Endothelial cell (in vitro differentiated cells): ENCODE results near the gene HCRT. TPM values are rescaled to one million over a fixed set of nuclear protein-coding genes. Genes with fewer than 3 reads are reported as not detected.
"Not testable (repeated sequence)": the region's sequence is repeated elsewhere in the genome, so short reads cannot be mapped to it uniquely, and the experiment has no call there.

ENCODE experiments used
- DNase-seq: peaks from one replicate; pipeline ENCODE4 v3.0.0; 2021; ENCODE audit warnings: low spot score
- H3K27ac Mint-ChIP-seq: one replicate; pipeline ENCODE4 v1.8.0; 2021; ENCODE audit warnings: mixed read lengths, inconsistent platforms; ENCODE audit not compliant: unreplicated experiment
- H3K27me3 Mint-ChIP-seq: one replicate; pipeline ENCODE4 v1.8.0; 2021; ENCODE audit warnings: mild to moderate bottlenecking, moderate library complexity, mixed read lengths, inconsistent platforms; ENCODE audit not compliant: unreplicated experiment
- H3K36me3 Mint-ChIP-seq: one replicate; pipeline ENCODE4 v1.8.0; 2021; ENCODE audit warnings: mild to moderate bottlenecking, low read depth, mixed read lengths, inconsistent platforms; ENCODE audit not compliant: unreplicated experiment
- H3K4me1 Mint-ChIP-seq: one replicate; pipeline ENCODE4 v1.8.0; 2021; ENCODE audit warnings: mild to moderate bottlenecking, mixed read lengths, inconsistent platforms; ENCODE audit not compliant: unreplicated experiment
- H3K4me3 Mint-ChIP-seq: one replicate; pipeline ENCODE4 v1.8.0; 2021; ENCODE audit warnings: mild to moderate bottlenecking, mixed read lengths, inconsistent platforms; ENCODE audit not compliant: unreplicated experiment
- H3K9me3 Mint-ChIP-seq: one replicate; pipeline ENCODE4 v1.8.0; 2021; ENCODE audit warnings: mixed read lengths, inconsistent platforms; ENCODE audit not compliant: unreplicated experiment
- total RNA-seq: library from RNA; stranded (reverse); fragmentation: NEBNext Ultra II Directional; extraction: Animal tissue kit (Norgen Biotek cat#: 25700); gene quantifications from one replicate; pipeline ENCODE4 v1.2.1, GENCODE V29; 2021; ENCODE audit not compliant: unreplicated experiment
- TF ChIP-seq, protein P1 (sequence below): fragments of 200-600 bp; sonication (generic); IDR thresholded peaks from one replicate; pipeline ENCODE4 v1.5.0; 2021; ENCODE audit warnings: antibody characterized with exemption; ENCODE audit not compliant: unreplicated experiment

HCRT gene
- total RNA-seq, 1 donor from 2014 or later = not detected

DNA sequence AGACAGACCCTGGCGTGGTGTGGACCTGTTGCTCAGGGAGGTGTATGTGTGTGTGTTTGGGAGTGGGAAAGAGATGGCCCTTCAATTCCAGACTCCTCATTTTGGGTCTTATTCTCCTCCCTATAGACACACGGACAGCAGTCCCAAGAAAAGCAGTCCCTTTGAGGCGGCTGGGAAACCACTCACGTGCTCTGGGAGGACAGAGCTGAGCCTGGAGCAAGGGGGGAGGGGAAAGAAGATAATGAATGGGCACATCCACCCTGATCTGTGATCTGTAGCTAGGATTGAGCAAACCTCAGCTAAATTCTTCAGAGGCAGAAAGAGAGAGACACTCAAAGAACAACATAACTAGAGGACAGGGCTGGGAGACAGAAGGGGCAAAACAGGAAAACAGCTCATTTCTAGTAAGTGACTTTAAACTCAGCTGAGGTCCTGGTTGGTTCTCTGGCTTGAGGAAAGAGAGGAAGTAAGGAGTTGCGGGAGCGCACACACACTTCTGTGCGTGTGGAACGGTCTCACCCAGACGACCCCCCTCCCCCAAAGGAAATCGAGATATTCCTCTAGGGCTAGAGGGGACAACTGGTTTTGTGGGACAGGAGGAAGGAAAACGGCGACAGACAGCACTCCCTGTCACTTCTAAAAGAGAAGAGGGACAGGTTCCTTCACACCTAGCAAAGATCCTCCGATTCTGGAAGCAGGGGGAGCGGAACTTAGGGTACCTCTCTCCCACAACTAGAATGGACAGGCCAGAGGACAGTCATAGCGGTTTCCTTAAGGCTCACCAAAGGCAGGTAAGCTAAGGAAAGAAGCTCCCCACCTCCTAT, 31.1 kb downstream of the HCRT start:
- Mint-ChIP-seq H3K4me1 (peaks cover 29% of the 10 kb centered on the region), H3K36me3 (peaks cover 12% of the 10 kb centered on the region), H3K27me3 (peaks cover 19% of the 10 kb centered on the region), H3K4me3 (peak overlapping the region; percentile 100), H3K27ac (peak overlapping the region; percentile 99), H3K9me3 (no peaks in the 10 kb centered on the region)
- TF ChIP-seq, protein P1, sequence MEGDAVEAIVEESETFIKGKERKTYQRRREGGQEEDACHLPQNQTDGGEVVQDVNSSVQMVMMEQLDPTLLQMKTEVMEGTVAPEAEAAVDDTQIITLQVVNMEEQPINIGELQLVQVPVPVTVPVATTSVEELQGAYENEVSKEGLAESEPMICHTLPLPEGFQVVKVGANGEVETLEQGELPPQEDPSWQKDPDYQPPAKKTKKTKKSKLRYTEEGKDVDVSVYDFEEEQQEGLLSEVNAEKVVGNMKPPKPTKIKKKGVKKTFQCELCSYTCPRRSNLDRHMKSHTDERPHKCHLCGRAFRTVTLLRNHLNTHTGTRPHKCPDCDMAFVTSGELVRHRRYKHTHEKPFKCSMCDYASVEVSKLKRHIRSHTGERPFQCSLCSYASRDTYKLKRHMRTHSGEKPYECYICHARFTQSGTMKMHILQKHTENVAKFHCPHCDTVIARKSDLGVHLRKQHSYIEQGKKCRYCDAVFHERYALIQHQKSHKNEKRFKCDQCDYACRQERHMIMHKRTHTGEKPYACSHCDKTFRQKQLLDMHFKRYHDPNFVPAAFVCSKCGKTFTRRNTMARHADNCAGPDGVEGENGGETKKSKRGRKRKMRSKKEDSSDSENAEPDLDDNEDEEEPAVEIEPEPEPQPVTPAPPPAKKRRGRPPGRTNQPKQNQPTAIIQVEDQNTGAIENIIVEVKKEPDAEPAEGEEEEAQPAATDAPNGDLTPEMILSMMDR = no peak
- DNase-seq = no peak

DNA sequence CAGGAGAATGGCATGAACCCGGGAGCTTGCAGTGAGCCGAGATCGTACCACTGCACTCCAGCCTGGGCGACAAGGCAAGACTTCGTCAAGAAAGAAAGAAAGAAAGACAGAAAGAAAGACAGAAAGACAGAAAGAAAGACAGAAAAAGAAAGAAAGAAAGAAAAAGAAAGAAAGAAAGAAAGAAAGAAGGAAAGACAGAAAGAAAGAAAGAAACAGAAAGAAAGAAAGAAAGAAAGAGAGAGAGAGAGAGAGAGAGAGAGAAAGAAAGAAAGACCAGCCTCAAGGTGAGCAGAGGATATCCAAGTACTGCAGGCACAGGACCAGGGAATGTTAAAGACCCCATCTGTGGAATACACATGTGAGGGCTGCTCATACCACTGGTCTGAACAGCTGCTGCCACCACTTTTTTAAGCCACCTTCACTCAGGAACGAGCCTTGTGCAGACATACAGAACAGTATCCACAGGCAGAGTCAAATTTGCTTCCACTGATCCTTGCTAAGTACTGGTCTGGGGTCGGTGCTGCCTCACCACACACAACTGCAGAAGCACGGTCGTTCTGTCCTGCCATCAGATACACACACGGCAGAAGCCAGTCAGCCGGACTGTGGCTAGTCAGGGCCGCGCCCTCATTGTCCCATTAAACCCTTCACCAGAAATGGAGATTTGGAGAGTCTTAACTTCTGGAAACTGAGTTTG, 38.2 kb downstream of the HCRT start:
- Mint-ChIP-seq H3K36me3 (peaks cover 24% of the 10 kb centered on the region), H3K27ac (peak overlapping the region; percentile 31), H3K4me3 (no peak overlapping the region), H3K4me1 (peaks cover 16% of the 10 kb centered on the region), H3K27me3 (peaks cover 6% of the 10 kb centered on the region), H3K9me3 (no peaks in the 10 kb centered on the region)
- DNase-seq = no peak
- TF ChIP-seq, protein P1 = no peak

DNA sequence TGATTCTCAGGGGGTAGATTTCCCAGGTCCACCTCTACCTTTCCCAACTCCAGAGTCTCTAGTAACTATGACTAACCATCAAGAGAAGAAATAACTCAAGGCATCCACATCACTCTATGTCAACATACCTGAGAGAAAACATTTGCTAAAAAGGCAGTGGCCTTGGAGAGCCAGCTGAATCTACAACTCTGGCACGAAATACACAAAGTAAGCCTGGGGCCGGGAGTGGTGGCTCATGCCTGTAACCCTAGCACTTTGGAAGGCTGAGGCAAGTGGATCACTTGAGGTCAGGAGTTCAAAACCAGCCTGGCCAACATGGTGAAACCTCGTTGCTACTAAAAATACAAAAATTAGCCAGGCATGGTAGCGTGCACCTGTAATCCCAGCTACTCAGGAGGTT, 42.1 kb downstream of the HCRT start:
- peak overlapping the region; percentile 5 for H3K27ac Mint-ChIP-seq
- H3K27me3 Mint-ChIP-seq = not testable (repeated sequence)

DNA sequence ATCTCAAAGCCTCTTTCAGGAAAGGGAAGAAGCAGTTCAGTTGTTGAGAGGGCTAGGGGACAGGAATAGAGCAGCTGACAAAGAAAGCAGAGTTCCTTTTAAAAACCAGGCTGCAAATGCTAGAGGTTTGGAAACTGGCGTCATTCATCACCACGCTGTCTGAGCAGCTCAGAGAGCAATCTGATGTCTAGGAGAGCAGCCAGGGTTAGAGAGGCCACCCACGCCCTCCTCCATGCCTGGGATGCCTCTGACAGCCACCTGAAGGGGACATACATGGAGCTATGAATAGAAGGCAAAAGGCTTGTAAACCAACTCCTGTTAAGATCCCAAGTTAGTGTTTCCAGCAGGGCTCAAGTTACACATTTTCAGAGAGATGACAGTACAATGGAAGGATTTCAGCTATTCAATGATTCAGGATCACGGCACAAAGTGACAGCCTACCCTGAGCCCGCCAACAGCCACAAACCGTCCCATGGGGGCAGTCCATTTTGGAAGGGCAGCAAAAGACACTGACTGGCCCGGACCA, 42.8 kb downstream of the HCRT start:
- no peaks in the 10 kb centered on the region for H3K9me3 Mint-ChIP-seq
- H3K4me3 Mint-ChIP-seq = peak overlapping the region; percentile 47
- peak overlapping the region; percentile 21 for H3K27ac Mint-ChIP-seq
- peaks cover 22% of the 10 kb centered on the region for H3K4me1 Mint-ChIP-seq
- DNase-seq = no peak
- peaks cover 4% of the 10 kb centered on the region for H3K27me3 Mint-ChIP-seq
- TF ChIP-seq, protein P1 = no peak
- H3K36me3 Mint-ChIP-seq = peaks cover 13% of the 10 kb centered on the region

More for the DNA sequence above, 42.1 kb downstream of the HCRT start:
- H3K36me3 Mint-ChIP-seq = peaks cover 17% of the 10 kb centered on the region
- H3K4me1 Mint-ChIP-seq = peaks cover 19% of the 10 kb centered on the region
- not testable (repeated sequence) for DNase-seq, H3K9me3 Mint-ChIP-seq
- H3K4me3 Mint-ChIP-seq = peak overlapping the region; percentile 38

DNA sequence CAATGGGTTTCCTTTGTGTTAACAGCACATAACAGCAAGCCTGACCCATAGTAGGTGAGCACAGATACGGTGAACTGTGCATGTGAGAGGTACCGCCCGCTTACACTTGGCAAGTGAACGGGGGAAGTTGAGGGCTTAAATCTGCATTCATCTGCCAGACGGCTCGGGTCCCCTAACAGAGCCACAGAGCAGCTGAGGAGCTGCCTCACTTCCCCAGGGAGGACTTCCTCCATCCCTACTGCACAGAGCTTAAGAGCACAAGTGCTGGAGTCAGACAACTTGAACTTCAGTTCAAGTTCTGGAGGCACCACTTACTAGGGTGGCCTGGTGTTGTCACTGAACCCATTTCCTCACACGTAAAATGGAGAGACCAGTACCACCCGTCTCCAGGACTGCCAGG, 43.9 kb downstream of the HCRT start:
- H3K27me3 Mint-ChIP-seq = no peaks in the 10 kb centered on the region
- DNase-seq = no peak
- TF ChIP-seq, protein P1 = no peak
- peaks cover 26% of the 10 kb centered on the region for H3K4me1 Mint-ChIP-seq
- H3K36me3 Mint-ChIP-seq = peaks cover 12% of the 10 kb centered on the region
- H3K27ac Mint-ChIP-seq = no peak overlapping the region
- H3K4me3 Mint-ChIP-seq = no peak overlapping the region
- H3K9me3 Mint-ChIP-seq = no peaks in the 10 kb centered on the region

DNA sequence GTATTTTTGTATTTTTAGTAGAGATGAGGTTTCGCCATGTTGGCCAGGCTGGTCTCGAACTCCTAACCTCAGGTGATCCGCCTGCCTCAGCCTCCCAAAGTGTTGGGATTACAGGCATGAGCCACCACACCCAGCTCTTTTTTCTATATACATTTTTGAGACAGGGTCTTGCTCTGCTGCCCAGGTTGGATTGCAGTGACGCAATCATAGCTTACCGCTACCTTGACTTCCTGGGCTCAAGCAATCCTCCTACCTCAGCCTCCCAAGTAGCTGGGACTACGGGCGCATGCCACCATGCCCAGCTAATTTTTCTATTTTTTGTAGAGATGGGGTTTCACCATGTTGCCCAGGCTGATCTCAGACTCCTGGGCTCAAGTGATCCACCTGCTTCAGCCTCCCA, 44.6 kb downstream of the HCRT start:
- peaks cover 14% of the 10 kb centered on the region for H3K36me3 Mint-ChIP-seq
- not testable (repeated sequence) for H3K27me3 Mint-ChIP-seq, H3K4me3 Mint-ChIP-seq, H3K9me3 Mint-ChIP-seq, H3K27ac Mint-ChIP-seq, DNase-seq
- peaks cover 33% of the 10 kb centered on the region for H3K4me1 Mint-ChIP-seq
